NOMO-1 treated with DMSO at 0.1 percent for 48 hours (cell line): ENCODE data around the gene NDUFA7.
"Not testable (repeated sequence)": the region's sequence is repeated elsewhere in the genome, so short reads cannot be mapped to it uniquely, and the experiment has no call there.

Source experiments
- DNase-seq: peaks from one replicate; lab custom pipeline; 2025; ENCODE audit not compliant: unreplicated experiment; lab: John Stamatoyannopoulos, UW

Gene NDUFA7

DNA sequence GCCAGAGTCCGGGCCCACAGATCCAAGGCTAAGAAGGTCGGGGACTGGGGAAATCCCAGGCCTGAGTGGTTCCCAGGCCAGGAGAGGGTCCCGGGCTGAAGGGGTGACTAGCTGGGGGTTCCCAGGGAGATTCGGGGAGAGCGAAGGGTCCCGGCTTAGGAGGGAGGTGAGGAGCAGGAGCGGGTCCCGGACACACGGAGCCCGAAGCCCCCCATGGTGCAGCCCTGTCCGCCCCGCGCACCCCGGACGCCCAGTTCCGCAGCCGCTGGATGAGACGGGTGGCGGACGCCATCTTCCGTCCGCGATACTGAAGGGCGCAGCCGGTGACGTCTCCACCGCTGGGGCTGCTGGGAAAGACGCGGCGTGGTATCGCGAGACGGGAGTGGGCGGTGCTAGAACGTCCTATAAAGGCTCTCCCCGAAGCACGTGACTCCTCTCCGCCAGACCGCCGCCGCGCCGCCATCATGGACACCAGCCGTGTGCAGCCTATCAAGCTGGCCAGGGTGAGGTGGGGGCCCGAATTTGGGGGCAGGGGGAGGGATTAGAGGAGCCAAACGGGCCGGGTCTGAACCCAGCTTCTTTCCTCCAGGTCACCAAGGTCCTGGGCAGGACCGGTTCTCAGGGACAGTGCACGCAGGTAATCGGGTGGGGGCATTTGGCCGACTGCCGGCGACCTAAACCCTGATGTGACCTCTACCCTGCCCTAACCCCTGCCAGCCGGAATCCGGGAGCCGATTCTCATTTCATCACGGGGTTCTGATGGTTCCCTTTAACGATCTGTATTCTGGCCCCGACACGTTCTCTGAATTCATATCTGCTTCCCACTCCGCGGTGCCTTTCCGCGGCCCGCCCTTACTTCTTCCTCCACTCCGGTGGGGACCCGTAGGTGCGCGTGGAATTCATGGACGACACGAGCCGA lies at the start of gene NDUFA7, which contains the start of gene RPS28:
Gene NDUFA7 (minus strand): TSS at position 309 of the 919 bp plus-strand sequence. CDS start 17 bp downstream, at position 292.
Gene RPS28 (plus strand): TSS at position 430 of the 919 bp plus-strand sequence. CDS start 35 bp downstream, at position 465.
- peak; percentile 92 for DNase-seq

DNA sequence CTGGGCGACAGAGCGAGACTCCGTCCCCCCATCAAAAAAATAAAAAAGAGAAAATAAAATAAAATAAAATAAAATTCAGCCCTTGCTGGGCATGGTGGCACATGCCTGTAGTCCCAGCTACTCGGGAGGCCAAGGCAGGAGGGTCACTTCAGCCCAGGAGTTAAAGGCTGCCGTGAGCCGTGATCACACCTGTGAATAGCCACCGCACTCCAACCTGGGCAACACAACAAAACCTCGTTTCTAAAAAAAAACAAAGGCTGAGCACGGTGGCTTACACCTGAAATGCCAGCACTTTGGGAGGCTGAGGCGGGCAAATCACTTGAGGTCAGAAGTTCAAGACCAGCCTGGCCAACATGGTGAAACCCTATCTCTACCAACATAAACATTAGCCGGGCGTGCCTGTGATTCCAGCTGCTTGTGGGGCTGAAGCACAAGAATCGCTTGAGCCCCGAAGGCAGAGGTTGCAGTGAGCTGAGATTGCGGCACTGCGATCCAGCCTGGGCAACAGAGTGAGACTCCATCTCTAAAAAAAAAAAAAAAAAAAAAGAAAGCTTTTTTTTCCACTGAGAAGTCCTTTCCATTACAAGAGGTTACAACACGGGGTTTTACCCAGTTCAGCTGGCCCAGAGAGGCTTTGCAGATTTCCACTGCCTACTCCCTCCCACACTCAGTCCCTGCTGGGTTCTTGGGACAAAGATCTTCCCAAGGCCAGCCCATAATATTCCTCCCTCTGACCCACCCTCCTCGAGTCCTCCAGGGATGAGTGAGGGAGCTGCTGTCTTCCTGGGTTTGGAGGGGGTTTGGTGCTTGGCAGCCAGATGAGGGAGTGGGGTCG lies 49.2 kb upstream of the NDUFA7 start:
- no peak for DNase-seq

DNA sequence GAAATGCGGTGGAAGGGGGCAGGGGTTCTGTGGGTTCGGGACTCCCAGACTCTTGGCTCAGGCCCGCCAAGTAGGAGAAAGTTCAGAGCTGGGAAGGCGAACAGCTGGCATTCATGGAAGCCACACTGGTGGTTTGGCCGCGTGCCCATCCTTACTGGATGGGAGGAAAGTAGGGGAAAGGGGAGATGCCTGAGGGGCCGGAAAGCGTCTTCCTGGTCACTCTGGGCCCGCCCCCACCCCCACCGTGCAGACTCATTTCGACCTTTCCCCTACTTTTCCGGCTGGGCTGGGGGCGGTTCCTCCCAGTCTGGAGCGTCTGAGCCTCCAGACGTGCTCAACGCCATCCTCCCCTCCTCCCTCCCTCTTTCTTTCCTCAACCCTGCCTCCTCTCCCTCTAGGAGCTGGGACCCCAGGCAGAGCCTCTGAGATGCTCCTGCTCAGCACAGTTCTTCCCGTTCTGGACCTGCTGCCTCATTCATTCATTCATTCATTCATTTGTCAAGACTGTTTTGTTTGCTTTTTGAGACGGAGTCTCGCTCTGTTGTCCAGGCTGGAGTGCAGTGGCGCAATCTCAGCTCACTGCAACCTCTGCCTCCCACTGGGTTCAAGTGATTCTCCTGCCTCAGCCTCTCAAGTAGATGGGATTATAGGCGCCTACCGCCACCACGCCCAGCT lies 46.3 kb upstream of the NDUFA7 start:
- no peak for DNase-seq

DNA sequence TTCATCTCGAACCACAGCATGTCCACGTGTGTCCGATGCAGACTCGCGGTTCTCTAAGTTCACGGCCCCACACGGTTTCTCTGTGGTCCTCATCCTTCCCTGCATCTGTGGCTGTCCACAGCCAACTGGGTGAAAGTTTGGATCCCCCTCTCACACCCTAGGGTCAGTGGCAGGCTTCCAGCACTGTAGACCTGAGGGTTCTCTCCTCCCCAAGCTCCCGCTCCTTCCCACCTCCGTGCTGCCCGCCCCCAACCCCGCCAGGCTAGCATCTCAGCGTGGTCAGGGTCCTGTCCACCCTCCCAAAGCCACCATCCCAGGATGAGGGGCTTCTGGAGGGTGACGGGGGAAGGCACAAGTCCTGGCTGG lies 45.8 kb upstream of the NDUFA7 start:
- DNase-seq = no peak

DNA sequence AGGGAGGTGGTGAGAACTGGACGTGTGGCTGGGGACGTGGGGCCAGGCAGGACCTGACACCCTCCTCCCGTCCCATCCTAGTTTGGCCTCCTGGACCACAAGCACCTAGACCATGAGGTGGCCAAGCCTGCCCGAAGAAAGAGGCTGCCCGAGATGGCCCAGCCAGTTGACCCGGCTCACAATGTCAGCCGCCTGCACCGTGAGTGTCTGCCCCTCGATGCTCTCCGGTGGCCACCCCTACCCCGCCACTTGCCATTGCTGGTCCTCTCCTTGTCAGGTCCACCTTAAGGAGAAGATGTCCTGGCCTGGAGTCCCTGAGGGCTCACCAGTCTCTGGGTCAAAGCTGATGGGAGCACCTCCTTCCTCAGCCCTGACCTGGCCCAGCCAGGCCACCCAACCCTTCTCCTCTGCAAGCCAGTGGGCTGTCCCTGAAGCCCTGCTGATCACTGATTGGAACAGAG lies 45.0 kb upstream of the NDUFA7 start:
- no peak for DNase-seq

DNA sequence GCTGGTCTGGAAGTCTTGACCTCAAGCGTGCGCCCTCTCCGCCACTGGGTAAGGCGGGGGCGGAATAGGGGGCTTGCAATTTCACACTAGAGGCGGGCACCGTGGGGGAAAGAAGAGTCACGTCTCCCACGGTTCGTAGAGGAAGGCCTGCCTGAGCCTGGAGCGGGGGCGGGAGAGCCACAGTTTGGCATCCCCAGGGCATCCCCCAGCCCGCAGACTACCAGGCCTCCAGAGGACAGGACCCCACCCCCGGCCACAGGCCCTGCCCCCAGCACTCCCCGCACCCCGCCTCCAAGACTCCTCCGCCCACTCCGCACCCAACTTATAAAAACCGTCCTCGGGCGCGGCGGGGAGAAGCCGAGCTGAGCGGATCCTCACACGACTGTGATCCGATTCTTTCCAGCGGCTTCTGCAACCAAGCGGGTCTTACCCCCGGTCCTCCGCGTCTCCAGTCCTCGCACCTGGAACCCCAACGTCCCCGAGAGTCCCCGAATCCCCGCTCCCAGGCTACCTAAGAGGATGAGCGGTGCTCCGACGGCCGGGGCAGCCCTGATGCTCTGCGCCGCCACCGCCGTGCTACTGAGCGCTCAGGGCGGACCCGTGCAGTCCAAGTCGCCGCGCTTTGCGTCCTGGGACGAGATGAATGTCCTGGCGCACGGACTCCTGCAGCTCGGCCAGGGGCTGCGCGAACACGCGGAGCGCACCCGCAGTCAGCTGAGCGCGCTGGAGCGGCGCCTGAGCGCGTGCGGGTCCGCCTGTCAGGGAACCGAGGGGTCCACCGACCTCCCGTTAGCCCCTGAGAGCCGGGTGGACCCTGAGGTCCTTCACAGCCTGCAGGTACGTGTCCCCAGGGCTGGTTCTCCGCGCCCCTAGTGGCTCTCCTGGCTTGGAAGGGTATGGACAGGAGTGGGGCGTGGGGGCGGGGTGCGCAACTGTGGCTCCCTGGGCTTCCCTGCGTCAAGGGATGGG lies 42.9 kb upstream of the NDUFA7 start, which contains the start of gene ANGPTL4:
Gene ANGPTL4 (plus strand): TSS at position 353 of the 969 bp plus-strand sequence. CDS start 167 bp downstream, at position 520.
- DNase-seq = no peak

DNA sequence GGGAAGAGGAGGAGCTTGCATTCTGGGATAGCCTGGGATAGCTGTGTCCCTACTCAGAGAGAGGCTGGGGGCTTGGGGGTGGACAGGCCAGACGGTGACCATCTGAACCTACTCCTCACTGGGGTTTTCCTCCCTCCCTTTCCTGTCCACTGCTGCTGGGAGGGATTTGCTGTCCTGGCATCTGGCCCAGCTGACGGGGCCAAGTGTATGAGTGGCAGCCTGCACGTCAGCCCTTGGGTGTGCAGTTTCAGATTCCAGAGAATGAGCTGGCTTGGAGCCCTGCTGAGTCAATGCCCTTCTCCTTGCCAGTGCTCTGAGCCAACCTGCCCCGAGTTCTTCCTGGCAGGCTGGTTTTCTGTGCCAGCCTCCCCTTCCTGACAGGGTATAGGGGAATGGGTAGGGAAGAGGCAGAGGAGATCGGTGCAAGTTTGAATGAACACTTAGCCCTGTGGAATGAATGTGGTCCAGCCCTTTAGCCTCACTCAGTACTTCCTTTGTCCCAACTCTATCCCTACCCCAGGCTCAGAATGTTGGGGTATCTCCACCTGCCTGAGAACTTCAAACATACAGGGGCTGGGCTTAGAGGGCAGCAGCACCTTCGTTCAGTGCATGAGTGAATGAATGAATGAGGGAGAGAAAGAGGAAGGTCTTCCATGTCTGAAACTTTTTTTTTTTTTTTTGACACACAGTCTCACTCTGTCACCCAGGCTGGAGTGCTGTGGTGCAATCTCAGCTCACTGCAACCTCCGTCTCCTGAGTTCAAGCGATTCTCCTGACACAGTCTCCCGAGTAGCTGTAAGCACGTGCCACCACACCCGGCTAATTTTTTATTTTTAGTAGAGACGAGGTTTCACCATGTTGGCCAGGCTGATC lies 41.0 kb upstream of the NDUFA7 start:
- DNase-seq = no peak

DNA sequence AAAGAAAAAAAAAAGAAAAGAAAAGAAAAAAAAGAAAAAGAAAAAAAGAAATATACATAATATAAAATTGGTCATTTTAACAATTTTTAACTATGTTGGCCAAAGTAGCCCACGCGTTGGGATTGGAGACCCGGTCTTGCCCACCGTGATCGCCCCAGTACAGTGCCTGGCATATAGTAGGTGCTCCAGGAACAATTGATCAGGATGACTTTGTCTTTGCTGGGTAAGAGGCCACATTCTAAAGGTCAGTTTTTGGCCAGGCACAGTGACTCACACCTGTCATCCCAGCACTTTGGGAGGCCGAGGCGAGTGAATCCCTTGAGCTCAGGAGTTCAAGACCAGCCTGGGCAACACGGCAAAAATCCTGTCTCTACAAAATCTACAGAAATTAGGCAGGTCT lies 39.0 kb upstream of the NDUFA7 start:
- DNase-seq = no peak

DNA sequence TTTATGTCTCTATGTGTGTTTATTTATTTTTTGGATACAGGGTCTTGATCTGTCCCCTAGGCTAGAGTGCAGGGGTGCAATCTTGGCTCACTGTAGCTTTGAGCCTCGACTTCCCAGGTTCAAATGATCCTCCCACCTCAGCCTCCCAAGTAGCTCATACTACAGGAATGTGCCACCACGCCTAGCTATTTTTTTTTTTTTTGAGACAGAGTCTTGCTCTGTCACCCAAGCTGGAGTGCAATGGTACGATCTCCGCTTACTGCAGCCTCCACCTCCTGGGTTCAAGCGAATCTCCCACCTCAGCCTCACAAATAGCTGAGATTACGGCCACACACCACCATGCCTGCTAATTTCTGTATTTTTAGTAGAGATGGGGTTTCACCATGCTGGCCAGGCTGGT lies 37.8 kb upstream of the NDUFA7 start:
- DNase-seq = no peak

DNA sequence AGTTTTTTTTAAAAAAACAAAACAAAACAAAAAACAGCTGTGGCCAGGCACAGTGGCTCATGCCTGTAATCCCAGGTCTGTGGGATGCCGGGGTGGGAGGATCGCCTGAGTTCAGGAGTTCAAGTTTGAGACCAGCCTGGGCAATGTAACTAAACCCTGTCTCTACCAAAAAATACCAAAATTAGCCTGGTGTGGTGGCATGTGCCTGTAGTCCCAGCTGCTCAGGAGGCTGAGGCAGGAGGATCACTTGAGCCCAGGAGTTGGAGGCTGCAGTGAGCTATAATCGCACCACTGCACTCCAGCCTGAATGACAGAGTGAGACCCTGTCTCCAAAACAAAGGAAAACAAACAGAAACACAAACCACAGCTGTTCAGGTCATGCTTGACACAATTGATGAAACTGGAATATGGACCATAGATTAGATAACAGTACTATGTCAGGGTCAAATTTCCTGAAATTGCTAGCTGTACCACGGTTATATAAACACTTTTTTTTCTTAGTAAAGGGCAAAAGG lies 35.9 kb upstream of the NDUFA7 start:
- DNase-seq = no peak

DNA sequence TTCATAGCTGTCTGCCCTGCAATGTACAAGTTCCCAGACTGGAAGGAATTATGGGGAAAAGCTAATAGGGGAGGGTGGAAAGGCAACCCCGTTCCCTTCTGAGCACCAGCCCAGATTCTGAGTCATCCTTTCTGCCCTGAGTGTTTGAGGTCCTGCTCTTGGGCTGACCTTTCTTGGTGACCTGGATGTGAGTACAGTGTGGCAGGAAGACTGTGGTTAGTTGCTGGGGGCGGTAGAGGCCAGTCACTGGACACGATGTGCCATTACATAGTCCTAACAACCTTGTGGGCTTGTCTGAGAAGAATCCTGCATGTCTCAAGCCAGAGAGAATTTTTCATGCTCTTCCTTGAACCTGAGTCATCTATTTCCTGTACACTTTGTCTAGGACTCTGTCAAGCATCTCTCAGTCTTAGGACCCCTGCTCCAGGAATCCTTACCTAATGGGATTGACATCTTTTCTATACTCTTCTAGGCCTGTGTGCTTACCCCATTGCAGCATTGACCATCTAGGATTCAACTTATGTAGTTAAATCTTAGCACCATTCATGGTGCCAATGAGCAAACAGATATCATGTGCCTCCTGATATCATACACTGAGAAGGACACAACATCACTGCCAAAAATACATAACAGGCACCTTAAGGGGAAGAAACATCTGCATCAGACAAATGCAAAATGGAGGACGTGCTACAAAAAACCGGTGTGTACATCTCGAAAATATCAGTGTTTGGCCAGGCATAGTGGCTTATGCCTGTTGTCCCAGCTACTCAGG lies 34.6 kb upstream of the NDUFA7 start:
- DNase-seq = no peak

DNA sequence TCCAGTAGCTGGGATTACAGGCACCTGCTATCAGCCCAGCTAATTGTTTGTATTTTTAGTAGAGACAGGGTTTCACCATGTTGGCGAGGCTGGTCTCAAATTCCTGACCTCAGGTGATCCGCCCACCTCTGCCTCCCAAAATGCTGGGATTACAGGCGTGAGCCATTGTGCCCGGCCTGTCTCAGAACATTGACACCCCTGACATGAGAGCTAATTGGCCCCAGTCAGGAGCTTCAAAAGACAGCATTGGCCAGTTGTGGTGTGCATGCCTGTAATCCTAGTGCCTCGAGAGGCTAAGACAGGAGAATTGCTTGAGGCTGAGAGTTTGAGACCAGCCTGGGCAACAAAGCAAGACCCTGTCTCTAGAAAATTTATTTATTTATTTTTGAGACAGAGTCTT lies 31.7 kb upstream of the NDUFA7 start:
- DNase-seq = not testable (repeated sequence)

DNA sequence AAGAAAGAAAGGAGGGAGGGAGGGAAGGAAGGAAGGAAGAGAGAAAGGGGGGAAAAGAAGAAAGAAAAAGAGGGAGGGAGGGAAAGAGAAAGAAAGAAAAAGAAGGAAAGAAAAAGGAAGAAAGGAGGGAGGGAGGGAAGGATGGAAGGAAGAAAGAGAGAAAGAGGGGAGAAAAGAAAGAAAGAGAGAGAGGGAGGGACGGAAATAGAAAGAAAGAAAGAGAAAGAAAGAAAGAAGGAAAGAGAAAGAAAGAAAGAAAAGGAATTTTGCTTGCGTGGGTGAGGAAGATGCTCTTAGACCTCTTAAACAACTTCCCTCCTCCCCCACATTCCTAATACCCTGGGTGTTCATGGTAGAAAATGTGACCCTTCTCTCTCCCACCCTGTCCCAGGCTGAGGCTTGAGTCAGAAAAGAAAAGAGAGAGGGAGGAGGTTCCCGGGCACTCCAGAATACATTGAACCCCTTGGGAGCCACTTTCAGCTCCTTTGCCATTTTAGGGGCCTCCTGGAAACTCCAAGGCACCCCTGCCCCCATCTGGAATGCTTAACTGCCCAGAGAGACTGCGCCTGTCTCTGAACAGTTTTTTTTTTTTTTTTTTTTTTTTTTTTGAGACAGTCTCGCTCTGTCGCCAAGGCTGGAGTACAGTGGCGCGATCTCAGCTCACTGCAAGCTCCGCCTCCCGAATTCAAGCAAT lies 31.1 kb upstream of the NDUFA7 start:
- no peak for DNase-seq

DNA sequence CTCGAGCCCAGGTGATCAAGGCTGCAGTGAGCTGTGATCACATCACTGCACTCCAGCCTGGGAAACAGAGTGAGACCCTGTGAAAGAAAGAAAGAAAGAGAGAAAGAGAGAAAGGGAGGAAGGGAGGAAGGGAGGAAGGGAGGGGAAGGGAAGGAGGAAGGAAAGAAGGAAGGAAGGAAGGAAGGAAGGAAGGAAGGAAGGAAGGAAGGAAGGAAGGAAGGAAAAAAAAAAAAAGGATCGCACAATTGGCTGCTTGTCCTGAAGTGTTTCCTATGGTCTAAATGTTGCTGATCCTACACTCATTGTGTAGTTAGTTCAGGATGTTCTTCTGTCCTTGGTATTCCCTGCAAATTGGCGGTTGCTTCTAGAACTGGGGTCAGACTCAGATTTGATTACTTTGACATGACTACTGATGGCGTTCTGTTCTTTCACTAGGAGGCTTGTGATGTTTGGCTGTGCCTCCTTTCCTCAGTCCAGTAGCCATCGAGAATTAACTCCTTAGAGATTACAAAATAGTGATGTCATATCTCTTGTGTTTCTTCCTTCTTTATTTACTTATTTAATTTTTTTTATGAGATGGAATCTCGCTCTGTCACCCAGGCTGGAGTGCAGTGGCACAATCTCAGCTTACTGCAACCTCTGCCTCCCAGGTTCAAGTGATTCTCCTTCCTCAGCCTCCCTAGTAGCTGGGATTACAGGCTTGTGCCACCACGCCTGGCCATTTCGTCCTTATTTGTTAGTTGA lies 28.6 kb upstream of the NDUFA7 start:
- DNase-seq = not testable (repeated sequence)

DNA sequence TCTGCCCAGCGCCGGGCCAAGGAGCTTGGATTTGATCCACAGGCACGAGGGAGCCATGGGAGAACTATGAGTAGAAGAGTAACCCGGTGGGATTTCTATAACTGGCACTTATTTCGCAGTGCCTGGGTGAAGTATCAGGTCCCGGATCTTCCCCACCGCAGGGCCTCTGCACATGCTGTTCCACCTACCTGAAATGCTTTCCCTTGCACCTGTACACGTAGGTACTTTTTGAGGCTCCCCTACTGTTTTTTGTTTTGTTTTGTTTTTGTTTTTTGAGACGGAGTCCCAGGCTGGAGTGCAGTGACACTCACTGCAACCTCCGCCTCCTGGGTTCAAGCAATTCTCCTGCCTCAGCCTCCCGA lies 22.3 kb upstream of the NDUFA7 start:
- no peak for DNase-seq

DNA sequence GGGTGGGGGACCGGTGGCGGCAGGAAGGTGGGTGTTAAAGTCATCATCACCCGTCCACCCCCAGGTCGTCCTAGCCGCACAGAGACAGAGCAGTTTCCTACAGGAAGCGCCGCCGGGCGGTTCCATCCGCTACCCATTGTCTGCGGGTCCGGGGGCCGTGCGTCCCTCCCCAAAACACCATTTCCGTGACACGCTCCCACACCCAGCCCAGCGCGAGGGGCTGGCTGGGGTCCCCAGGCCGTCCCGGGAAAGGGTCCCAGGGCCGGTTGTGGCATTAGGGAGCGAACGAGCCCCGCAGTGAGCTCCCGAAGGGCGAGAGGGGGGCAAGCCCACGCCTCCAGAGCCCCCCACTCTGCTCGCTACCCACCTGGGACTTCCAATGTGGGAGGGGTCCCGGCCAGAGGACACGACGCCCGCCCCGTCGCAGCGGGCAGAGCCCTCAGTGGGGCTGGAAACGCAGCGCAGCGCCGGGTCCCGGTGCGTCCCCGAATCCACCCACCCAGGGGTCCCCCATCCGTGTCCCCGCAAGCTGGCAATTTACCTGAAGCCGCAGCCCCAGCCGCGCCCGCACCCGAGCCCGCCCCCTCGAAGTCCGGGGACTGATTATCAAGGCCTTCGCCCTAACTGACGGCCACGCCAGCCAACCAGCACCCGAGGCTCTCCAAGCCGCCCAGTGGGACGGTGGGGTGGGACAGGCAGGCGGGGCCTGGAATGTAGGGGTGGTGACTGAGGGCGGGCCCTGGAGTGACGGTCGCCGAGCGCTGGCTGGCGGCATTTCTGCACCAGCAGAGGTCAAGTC lies 21.7 kb upstream of the NDUFA7 start, which contains the start of gene KANK3:
Gene KANK3 (minus strand): TSS at position 579 of the 799 bp plus-strand sequence. CDS start 5,434 bp downstream, outside the sequence.
- DNase-seq = peak; percentile 87
